ENCODE data around the gene SNCA. TPM values are rescaled to one million over a fixed set of nuclear protein-coding genes. Genes with fewer than 3 reads are reported as not detected.

The SNCA gene
- total RNA-seq, 1 experiment from 2014 or later, result 6.0 TPM

- Histone ChIP-seq H3K4me1 (ENCODE audit: control insufficient read depth, insufficient read depth, low read length) (no peaks in the 10 kb centered on the region), H3K9me3 (ENCODE audit: control insufficient read depth, insufficient read depth, low read depth, low read length) (no peaks in the 10 kb centered on the region), H3K27me3 (ENCODE audit: control insufficient read depth, insufficient read depth, low read length) (no peaks in the 10 kb centered on the region), H3K36me3 (ENCODE audit: control insufficient read depth, insufficient read depth, low read length) (no peaks in the 10 kb centered on the region), H3K27ac (ENCODE audit: low read length) (no peak overlapping the region), H3K4me3 (ENCODE audit: low read depth in 2 of 2, low read length in 2 of 2) (no peak overlapping the region)
- intact Hi-C loops (cut with micrococcal nuclease; ENCODE audit: unreplicated experiment), result no loop called here
- no TSS peak for BruUV-seq (replicated peaks)
- ChIA-PET POLR2A (no interaction called here), CTCF (no interaction called here)
- DNase-seq (ENCODE audit: low read depth, low spot score) (no peak), ATAC-seq (no peak)
- in situ Hi-C loops (cut with HindIII; ENCODE audit: low pct_unique_long_range_greater_than_20kb, low sequenced_read_pairs), result no loop called here
- TF ChIP-seq CTCF (IDR thresholded peaks at IDR 0.05) (no peak), TCF7L2 (IDR thresholded peaks at IDR 0.05; ENCODE audit: low read depth, low read length) (no peak), POLR2AphosphoS5 (IDR thresholded peaks at IDR 0.05; ENCODE audit: low read depth, low read length) (no peak), REST (IDR thresholded peaks at IDR 0.05; ENCODE audit: insufficient read depth in 1 of 2, low read depth in 2 of 2, low read length in 1 of 2) (no peak), SIN3A (IDR thresholded peaks at IDR 0.05; ENCODE audit: borderline replicate concordance, insufficient read depth, low read depth, low read length) (no peak)
These were observed 91.3 kb downstream of the SNCA start for GRCh38 chr4:89745708-89746107.

DNA sequence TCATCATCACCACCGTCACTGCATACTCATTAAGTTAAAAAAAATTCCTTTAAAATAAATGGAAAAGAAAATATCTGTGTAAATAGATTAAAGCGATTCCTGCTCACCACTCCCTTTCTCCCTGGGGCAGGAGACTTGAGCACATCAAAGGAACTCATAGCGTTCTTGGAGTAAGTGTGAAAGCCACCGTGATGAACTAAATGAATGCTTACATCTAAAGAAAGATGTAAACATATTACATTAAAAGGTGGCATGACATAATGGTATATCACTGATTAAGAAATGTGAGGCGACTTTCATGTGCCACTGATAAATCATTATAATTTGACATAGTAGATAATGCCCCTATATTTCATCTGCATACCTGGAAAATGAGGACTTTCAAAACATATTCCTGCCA, 92.0 kb downstream of the SNCA start:
- H3K4me1 ChIP-seq (ENCODE audit: control insufficient read depth, insufficient read depth, low read length), result no peaks in the 10 kb centered on the region
- H3K27ac ChIP-seq (ENCODE audit: low read length), result no peak overlapping the region
- no peaks in the 10 kb centered on the region for H3K36me3 ChIP-seq (ENCODE audit: control insufficient read depth, insufficient read depth, low read length)
- no peaks in the 10 kb centered on the region for H3K9me3 ChIP-seq (ENCODE audit: control insufficient read depth, insufficient read depth, low read depth, low read length)
- no peak for ATAC-seq
- in situ Hi-C loops (cut with HindIII; ENCODE audit: low pct_unique_long_range_greater_than_20kb, low sequenced_read_pairs), result no loop called here
- ChIA-PET POLR2A (no interaction called here), CTCF (no interaction called here)
- no peak overlapping the region for H3K4me3 ChIP-seq (ENCODE audit: low read depth in 2 of 2, low read length in 2 of 2)
- intact Hi-C loops (cut with micrococcal nuclease; ENCODE audit: unreplicated experiment), result no loop called here
- DNase-seq (ENCODE audit: low read depth, low spot score), result no peak
- no peak for TF ChIP-seq POLR2AphosphoS5 (IDR thresholded peaks at IDR 0.05; ENCODE audit: low read depth, low read length)
- TF ChIP-seq TCF7L2 (IDR thresholded peaks at IDR 0.05; ENCODE audit: low read depth, low read length), result no peak
- TF ChIP-seq CTCF (IDR thresholded peaks at IDR 0.05), result no peak
- no peak for TF ChIP-seq REST (IDR thresholded peaks at IDR 0.05; ENCODE audit: insufficient read depth in 1 of 2, low read depth in 2 of 2, low read length in 1 of 2)
- no peak for TF ChIP-seq SIN3A (IDR thresholded peaks at IDR 0.05; ENCODE audit: borderline replicate concordance, insufficient read depth, low read depth, low read length)
- no TSS peak for BruUV-seq (replicated peaks)
- H3K27me3 ChIP-seq (ENCODE audit: control insufficient read depth, insufficient read depth, low read length), result no peaks in the 10 kb centered on the region

Measured in Panc1 (cell line).